ENCODE data around the gene S100Z.

The S100Z gene

DNA sequence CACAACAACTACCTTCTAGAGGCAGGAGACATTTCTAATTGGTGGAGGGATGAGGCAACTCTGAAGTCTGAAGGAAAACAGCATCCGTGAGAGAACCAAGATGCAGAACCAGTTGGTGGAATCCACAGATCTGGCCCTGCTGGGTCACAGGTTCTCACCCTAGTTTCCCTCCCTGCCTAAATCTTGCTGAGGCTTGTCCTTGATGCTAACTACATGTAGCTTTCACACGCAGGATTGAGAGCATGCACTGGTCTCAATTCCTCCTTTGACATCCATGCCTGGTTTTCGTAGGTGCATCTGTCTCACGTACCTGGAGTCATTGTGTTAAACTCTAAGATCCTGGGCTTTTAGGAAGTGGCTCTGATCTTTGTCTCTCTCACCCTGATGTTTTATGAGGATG lies 40.7 kb upstream of the S100Z start:
- Histone ChIP-seq H3K4me3 (ENCODE audit: low read depth, low read length) (no peak overlapping the region), H3K27ac (ENCODE audit: extremely low read depth, low read depth, low read length) (no peak overlapping the region), H3K36me3 (ENCODE audit: control insufficient read depth in 2 of 2, insufficient read depth in 1 of 2, low read length in 2 of 2) (no peaks in the 10 kb centered on the region), H3K9me3 (ENCODE audit: control insufficient read depth, insufficient read depth, low read depth, low read length) (no peaks in the 10 kb centered on the region), H3K4me1 (ENCODE audit: control insufficient read depth, insufficient read depth, low read length) (peaks cover 4% of the 10 kb centered on the region)
- no peak for TF ChIP-seq ZNF76 (tag by site-specific recombination; IDR thresholded peaks at IDR 0.05; ENCODE audit: borderline replicate concordance, low read depth)
- no peak for TF ChIP-seq ZSCAN30 (tag by site-specific recombination; IDR thresholded peaks at IDR 0.05)
- TF ChIP-seq, protein P1, sequence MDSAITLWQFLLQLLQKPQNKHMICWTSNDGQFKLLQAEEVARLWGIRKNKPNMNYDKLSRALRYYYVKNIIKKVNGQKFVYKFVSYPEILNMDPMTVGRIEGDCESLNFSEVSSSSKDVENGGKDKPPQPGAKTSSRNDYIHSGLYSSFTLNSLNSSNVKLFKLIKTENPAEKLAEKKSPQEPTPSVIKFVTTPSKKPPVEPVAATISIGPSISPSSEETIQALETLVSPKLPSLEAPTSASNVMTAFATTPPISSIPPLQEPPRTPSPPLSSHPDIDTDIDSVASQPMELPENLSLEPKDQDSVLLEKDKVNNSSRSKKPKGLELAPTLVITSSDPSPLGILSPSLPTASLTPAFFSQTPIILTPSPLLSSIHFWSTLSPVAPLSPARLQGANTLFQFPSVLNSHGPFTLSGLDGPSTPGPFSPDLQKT (IDR thresholded peaks at IDR 0.05; ENCODE audit: borderline replicate concordance, low read depth, low read length): no peak
- no peak for TF ChIP-seq ZBTB20 (tag by site-specific recombination; IDR thresholded peaks at IDR 0.05)
- TF ChIP-seq, protein P2, sequence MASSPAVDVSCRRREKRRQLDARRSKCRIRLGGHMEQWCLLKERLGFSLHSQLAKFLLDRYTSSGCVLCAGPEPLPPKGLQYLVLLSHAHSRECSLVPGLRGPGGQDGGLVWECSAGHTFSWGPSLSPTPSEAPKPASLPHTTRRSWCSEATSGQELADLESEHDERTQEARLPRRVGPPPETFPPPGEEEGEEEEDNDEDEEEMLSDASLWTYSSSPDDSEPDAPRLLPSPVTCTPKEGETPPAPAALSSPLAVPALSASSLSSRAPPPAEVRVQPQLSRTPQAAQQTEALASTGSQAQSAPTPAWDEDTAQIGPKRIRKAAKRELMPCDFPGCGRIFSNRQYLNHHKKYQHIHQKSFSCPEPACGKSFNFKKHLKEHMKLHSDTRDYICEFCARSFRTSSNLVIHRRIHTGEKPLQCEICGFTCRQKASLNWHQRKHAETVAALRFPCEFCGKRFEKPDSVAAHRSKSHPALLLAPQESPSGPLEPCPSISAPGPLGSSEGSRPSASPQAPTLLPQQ (tag by site-specific recombination; IDR thresholded peaks at IDR 0.05): no peak
- no peak for TF ChIP-seq MYNN (tag by site-specific recombination; IDR thresholded peaks at IDR 0.05; ENCODE audit: borderline replicate concordance)
- TF ChIP-seq ZNF629 (tag by site-specific recombination; IDR thresholded peaks at IDR 0.05): no peak
- TF ChIP-seq, protein P3, sequence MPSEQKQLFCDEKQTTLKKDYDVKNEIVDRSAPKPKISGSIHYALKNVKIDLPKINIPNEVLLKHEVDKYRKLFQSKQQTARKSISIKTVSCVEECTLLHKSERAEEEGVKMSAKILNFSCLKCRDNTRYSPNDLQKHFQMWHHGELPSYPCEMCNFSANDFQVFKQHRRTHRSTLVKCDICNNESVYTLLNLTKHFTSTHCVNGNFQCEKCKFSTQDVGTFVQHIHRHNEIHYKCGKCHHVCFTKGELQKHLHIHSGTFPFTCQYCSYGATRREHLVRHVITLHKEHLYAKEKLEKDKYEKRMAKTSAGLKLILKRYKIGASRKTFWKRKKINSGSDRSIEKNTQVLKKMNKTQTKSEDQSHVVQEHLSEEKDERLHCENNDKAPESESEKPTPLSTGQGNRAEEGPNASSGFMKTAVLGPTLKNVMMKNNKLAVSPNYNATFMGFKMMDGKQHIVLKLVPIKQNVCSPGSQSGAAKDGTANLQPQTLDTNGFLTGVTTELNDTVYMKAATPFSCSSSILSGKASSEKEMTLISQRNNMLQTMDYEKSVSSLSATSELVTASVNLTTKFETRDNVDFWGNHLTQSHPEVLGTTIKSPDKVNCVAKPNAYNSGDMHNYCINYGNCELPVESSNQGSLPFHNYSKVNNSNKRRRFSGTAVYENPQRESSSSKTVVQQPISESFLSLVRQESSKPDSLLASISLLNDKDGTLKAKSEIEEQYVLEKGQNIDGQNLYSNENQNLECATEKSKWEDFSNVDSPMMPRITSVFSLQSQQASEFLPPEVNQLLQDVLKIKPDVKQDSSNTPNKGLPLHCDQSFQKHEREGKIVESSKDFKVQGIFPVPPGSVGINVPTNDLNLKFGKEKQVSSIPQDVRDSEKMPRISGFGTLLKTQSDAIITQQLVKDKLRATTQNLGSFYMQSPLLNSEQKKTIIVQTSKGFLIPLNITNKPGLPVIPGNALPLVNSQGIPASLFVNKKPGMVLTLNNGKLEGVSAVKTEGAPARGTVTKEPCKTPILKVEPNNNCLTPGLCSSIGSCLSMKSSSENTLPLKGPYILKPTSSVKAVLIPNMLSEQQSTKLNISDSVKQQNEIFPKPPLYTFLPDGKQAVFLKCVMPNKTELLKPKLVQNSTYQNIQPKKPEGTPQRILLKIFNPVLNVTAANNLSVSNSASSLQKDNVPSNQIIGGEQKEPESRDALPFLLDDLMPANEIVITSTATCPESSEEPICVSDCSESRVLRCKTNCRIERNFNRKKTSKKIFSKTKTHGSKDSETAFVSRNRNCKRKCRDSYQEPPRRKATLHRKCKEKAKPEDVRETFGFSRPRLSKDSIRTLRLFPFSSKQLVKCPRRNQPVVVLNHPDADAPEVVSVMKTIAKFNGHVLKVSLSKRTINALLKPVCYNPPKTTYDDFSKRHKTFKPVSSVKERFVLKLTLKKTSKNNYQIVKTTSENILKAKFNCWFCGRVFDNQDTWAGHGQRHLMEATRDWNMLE (tag by site-specific recombination; conservative IDR thresholded peaks at IDR 0.05; ENCODE audit: low read depth): no peak
- no peak for TF ChIP-seq ZNF514 (tag by site-specific recombination; IDR thresholded peaks at IDR 0.05)
- no peak for TF ChIP-seq ZNF214 (tag by site-specific recombination; IDR thresholded peaks at IDR 0.05; ENCODE audit: borderline replicate concordance)
- no peak for TF ChIP-seq EGR2 (tag by site-specific recombination; IDR thresholded peaks at IDR 0.05; ENCODE audit: low read depth)
- TF ChIP-seq IKZF3 (tag by site-specific recombination; IDR thresholded peaks at IDR 0.05): no peak
- TF ChIP-seq, protein P4, sequence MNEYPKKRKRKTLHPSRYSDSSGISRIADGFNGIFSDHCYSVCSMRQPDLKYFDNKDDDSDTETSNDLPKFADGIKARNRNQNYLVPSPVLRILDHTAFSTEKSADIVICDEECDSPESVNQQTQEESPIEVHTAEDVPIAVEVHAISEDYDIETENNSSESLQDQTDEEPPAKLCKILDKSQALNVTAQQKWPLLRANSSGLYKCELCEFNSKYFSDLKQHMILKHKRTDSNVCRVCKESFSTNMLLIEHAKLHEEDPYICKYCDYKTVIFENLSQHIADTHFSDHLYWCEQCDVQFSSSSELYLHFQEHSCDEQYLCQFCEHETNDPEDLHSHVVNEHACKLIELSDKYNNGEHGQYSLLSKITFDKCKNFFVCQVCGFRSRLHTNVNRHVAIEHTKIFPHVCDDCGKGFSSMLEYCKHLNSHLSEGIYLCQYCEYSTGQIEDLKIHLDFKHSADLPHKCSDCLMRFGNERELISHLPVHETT (tag by site-specific recombination; IDR thresholded peaks at IDR 0.05): no peak
- TF ChIP-seq, protein P5, sequence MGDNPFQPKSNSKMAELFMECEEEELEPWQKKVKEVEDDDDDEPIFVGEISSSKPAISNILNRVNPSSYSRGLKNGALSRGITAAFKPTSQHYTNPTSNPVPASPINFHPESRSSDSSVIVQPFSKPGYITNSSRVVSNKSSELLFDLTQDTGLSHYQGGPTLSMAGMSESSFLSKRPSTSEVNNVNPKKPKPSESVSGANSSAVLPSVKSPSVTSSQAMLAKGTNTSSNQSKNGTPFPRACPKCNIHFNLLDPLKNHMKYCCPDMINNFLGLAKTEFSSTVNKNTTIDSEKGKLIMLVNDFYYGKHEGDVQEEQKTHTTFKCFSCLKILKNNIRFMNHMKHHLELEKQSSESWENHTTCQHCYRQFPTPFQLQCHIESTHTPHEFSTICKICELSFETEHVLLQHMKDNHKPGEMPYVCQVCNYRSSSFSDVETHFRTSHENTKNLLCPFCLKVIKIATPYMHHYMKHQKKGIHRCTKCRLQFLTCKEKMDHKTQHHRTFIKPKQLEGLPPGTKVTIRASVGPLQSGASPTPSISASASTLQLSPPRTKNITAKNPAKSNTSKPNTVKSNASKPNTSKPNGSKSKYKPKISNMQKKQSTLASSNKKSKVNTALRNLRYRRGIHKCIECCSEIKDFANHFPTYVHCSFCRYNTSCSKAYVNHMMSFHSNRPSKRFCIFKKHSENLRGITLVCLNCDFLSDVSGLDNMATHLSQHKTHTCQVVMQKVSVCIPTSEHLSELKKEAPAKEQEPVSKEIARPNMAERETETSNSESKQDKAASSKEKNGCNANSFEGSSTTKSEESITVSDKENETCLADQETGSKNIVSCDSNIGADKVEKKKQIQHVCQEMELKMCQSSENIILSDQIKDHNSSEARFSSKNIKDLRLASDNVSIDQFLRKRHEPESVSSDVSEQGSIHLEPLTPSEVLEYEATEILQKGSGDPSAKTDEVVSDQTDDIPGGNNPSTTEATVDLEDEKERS (tag by site-specific recombination; IDR thresholded peaks at IDR 0.05): no peak
- TF ChIP-seq ZNF549 (tag by site-specific recombination; IDR thresholded peaks at IDR 0.05): no peak
- no peak for TF ChIP-seq ZNF416 (tag by site-specific recombination; IDR thresholded peaks at IDR 0.05)
- TF ChIP-seq ZNF624 (tag by site-specific recombination; IDR thresholded peaks at IDR 0.05): no peak
- no peak for TF ChIP-seq KLF16 (tag by site-specific recombination; IDR thresholded peaks at IDR 0.05)
- CTCF ChIA-PET: no interaction called here
- POLR2A ChIA-PET: no interaction called here
